ENCODE measurements around the gene CT45A10.
"Not testable (repeated sequence)": the region's sequence is repeated elsewhere in the genome, so short reads cannot be mapped to it uniquely, and the experiment has no call there.

Gene CT45A10, protein sequence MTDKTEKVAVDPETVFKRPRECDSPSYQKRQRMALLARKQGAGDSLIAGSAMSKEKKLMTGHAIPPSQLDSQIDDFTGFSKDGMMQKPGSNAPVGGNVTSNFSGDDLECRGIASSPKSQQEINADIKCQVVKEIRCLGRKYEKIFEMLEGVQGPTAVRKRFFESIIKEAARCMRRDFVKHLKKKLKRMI

DNA sequence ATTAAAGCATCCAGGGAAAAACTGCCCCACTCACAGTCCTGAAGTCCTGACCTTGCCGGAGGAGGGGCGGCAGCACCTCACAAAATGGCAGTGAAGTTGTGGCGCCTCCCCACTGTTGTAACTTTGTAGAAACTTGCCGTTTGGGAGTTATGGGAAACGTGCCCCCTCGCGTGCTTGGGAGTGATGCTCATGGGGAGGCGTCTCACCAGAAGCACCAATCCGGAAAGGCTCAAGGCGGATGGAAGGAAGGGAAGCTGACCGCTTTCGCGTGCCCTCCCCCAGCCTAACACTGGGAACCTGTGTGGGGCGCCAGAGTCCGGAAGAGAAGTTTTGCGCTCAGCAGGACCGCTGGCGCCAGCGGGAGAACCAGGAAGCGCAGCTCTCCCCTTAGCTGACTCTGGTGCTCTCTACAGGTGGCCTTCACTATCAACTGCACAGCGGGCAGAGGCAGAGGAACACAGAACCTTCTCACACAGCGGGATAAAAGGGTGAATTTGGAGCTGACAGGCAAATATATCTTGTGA, at the start of gene CT45A10, which contains the start of gene SAGE1:
Gene CT45A10 (minus strand): TSS at position 151 of the 524 bp plus-strand sequence. CDS start 8,100 bp downstream, outside the sequence.
Gene SAGE1 (plus strand): TSS at position 423 of the 524 bp plus-strand sequence. CDS start 2,527 bp downstream, outside the sequence.
- no peak for DNase-seq

DNA sequence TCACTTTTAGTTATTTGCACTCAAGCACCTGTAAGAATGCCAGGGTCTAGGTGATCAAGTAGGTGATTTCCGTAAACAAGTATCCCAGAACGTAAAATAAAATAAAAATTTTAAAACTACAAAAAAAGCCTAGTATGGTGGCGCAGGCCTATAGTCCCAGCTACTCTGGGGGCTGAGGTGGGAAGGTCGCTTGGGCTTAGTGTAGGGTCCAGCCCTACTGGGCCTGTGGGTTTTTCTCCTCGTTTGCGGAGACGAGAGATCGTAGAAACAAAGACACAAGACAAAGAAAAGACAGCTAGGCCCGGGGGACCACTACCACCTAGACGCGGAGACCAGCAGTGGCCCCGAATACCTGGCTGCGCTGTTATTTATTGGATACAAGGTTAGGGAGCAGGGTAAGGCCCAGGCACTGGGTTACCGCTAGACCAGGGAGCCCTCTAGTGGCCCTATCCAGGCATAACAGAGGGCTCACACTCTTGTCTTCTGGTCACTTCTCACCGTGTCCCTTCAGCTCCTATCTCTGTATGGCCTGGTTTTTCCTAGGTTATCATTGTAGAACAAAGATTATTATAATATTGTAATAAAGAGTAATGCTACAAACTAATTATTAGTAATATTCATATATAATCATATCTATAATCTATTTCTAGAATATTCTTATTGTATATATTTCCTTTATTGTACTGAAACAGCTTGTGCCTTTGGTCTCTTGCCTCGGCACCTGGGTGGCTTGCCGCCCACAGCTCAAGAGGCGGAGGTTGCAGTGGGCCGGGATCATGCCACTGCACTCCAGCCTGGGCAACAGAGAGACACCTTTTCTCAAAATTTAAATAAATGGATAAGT, 38.6 kb upstream of the CT45A10 start:
- no peak for DNase-seq

DNA sequence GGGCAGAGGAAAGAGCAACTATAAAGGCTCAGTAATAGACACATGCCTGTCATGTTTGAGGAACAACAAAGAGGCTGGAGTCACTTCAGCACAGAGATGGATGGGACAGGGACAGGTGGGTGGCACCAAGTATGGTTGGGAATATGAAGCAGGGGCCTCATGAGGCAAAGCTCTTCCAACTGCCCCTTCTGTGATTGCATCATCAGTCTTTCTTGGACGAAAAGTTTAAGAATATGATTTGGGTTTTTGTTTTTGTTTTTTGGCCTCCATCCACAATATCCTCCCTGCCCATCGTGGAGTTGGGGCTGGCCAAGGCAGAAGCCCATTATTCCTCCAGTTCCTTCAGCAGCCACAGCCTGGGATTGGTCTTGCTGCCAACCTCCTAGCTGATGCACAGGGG, 34.7 kb upstream of the CT45A10 start:
- DNase-seq: no peak

DNA sequence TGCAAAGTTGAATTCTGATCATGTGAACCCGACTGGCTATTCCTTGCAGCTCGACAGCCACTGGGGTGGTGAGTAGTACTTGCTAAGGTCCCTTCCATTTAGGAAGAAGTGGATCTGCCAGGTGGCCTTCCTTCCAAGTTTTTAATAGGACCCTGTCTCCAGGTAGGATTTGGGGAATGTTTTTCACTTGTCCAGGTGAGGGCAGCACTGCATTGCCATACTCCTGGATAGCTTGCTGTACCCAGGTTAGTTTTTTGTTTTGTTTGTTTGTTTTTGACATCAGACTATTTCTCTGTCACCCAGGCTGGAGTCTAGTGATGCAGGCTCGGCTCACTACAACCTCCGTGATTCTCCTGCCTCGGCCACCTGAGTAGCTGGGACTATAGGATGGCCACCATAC, 30.1 kb upstream of the CT45A10 start:
- no peak for DNase-seq

DNA sequence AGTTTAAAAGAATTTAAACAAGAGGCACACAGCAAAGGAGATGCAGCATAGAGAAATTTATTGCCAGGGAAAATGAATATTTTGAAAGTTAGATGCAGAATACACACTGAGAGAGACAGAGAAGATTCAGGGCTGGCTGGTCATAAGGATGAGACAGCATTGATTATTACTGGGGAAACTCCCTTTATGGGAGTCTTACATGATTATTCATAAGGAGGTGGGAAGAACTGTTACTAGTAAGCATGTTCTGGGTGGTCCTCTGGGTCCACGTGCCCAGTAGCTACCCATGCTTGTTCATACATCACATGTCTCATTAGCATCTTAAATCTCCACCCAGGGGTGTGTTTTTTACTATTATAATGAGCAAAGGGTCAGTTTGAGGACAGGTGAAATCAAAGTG, 27.3 kb upstream of the CT45A10 start:
- not testable (repeated sequence) for DNase-seq

DNA sequence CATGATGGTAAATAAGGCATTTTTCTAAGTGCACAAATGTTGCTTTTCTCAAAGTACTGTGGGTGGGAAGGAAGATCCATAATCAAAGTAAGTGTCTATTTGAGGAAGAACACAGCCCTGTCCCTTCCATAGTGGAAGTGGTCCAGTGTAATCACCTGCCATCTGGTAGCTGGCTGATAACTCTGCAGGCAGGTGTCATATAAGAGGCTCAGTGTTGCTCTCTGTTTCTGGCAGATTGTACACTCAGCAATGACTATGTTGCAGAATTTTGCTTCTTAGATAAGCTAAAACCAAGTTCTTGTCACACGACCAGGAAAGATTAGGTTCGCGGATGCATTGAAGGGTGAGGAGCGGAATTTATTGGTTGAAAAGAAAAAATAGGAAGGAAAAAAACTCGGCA, 21.2 kb upstream of the CT45A10 start:
- DNase-seq: no peak

GRCh38 chrX:135910251-135910650, 17.0 kb upstream of the CT45A10 start:
- DNase-seq: no peak

DNA sequence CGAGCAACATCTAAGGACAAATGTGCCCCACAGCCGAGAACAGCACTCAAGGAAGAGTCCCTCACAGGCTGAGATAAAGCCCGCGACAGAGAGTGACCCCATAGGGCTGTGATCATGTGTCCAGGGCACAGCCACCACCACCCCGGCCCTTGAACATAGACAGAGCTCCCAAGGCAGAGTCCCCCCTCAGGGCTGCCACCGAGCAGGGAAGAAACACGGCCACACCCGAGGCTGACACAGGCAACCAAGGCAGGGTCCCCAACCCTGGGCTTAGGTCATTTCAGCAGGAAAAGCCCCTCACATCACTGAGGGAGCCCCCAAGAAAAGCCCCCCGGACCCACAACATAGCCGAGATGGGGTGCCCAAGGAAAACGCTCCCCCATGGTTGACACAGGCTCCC, 463 bp downstream of the CT45A10 start:
- no peak for DNase-seq

GRCh38 chrX:135890087-135890585, 3.1 kb downstream of the CT45A10 start:
- DNase-seq: no peak

- not testable (repeated sequence) for DNase-seq
These were observed 4.3 kb downstream of the CT45A10 start for GRCh38 chrX:135888976-135889375.

DNA sequence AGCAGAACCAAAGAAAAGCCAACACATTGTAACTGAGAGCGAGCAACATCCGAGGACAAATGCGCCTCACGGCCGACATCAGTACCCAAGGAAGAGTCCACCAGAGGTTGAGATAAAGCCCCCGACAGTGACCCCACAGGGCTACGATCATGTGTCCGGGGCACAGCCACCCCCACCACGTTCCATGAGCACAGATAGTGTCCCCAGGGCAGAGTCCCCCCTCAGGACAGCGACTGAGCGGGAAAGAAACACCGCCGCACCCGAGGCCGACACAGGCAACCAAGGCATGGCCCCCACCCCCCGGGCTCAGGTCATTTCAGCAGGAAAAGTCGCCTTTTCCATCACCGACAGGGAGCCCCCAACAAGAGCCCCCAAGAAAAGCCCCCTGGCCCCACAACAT, 5.0 kb downstream of the CT45A10 start:
- DNase-seq: not testable (repeated sequence)

DNA sequence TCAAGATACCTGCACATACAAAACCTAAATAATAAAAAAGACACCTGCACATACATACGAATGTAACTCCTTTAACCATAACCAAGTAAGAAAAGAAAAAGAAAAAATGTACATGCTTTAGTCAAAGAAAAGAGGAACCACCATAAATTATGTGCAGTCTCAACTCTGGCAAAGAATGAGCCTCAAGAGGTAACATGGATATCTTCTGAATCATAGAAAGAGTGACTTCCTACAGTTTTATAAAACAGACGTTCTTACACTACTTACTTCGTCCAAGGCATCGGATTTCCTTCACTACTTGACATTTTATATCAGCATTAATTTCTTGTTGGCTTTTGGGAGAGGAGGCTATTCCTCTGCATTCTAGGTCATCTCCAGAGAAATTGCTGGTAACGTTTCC, 10.5 kb downstream of the CT45A10 start:
- not testable (repeated sequence) for DNase-seq

- not testable (repeated sequence) for DNase-seq
These were observed 21.5 kb downstream of the CT45A10 start, which contains the start of gene CT45A9 for GRCh38 chrX:135871712-135872111. CT45A9 (minus strand) TSS chrX:135871812; CDS start chrX:135868061, 3,751 bp downstream.

- not testable (repeated sequence) for DNase-seq
These were observed 38.8 kb downstream of the CT45A10 start, which contains the start of gene CT45A8 for GRCh38 chrX:135854438-135854837. CT45A8 (minus strand) TSS chrX:135854538; CDS start chrX:135850783, 3,755 bp downstream.

- not testable (repeated sequence) for DNase-seq
These were observed 56.1 kb downstream of the CT45A10 start, which contains the start of gene CT45A7 for GRCh38 chrX:135837180-135837579. CT45A7 (minus strand) TSS chrX:135837280; CDS start chrX:135833533, 3,747 bp downstream.
